GM23248 (cell line): Measurements from ENCODE around the gene NT5C1B.

Experiments used
- EZH2 ChIP-seq: fragments of 200-600 bp; sonication (generic); IDR thresholded peaks from 2 replicates; pipeline ENCODE4 v1.6.1; 2018; ENCODE audit warnings: antibody characterized with exemption, mild to moderate bottlenecking; ENCODE audit not compliant: insufficient read depth, poor library complexity, severe bottlenecking
- EZH2phosphoT487 ChIP-seq: fragments of 200-600 bp; sonication (generic); IDR thresholded peaks from 2 replicates; pipeline ENCODE4 v1.6.1; 2018; ENCODE audit warnings: antibody characterized with exemption, moderate library complexity, mild to moderate bottlenecking, low read depth; ENCODE audit not compliant: insufficient read depth

GRCh38 chr2:18527326-18527725, 62.0 kb downstream of the NT5C1B start:
- TF ChIP-seq EZH2phosphoT487 (no peak), EZH2 (no peak)
